HG03521 (cell line): ENCODE results near the gene PRR36.
A peak's percentile ranks its signal among the peaks of the same experiment; 100 is the strongest.
"Not testable (repeated sequence)": the region's sequence is repeated elsewhere in the genome, so short reads cannot be mapped to it uniquely, and the experiment has no call there.

Source experiments
- ATAC-seq: cut with Tn5 transposase; IDR thresholded peaks from one replicate; pipeline ENCODE4 v1.9.1; 2021; ENCODE audit warnings: mild to moderate bottlenecking, moderate library complexity; ENCODE audit not compliant: unreplicated experiment

PRR36 gene

DNA sequence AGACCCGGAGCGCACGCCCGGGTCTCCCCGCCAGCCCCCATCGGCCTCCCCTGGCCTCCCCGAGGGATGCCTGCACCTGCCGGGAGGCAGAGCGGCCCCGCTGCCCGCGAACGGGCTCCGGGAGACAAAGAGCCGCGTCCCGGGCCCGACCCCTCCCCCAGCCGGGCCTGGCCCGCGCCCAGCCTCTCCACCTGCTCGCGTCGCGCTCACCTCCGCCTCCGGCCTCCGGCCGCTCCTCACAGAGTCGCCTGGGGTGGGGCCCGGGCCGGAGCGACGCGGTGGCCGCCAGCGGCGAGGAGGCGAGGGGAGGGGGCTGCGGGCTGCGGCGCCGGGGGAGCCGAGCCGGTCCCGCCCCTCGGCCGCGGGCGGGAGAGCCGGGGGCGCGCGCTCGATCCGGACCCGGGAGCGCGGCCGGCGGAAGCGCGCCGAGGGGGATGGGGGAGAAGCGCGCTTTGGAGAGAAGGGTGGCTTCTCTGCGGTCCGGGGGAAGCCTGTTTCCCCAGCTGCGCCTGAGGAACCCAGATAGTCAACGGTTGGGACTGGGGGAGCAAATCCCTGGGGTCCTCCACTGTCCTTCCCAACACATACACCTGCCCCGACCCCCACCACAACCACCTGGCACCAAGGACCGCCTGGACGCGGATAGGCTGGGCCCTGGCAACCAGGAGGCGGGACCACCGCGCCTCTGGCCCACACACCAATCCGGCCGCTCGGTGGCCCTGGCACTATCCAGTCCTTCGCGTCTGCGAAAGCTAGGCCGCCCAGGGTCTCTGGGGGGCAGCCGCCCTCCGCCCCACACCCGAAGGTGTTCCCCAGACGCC is at the start of gene PRR36:
PRR36 (minus strand) TSS at position 315 of the 821 bp plus-strand sequence. CDS start 701 bp downstream, outside the sequence.
- no peak for ATAC-seq

DNA sequence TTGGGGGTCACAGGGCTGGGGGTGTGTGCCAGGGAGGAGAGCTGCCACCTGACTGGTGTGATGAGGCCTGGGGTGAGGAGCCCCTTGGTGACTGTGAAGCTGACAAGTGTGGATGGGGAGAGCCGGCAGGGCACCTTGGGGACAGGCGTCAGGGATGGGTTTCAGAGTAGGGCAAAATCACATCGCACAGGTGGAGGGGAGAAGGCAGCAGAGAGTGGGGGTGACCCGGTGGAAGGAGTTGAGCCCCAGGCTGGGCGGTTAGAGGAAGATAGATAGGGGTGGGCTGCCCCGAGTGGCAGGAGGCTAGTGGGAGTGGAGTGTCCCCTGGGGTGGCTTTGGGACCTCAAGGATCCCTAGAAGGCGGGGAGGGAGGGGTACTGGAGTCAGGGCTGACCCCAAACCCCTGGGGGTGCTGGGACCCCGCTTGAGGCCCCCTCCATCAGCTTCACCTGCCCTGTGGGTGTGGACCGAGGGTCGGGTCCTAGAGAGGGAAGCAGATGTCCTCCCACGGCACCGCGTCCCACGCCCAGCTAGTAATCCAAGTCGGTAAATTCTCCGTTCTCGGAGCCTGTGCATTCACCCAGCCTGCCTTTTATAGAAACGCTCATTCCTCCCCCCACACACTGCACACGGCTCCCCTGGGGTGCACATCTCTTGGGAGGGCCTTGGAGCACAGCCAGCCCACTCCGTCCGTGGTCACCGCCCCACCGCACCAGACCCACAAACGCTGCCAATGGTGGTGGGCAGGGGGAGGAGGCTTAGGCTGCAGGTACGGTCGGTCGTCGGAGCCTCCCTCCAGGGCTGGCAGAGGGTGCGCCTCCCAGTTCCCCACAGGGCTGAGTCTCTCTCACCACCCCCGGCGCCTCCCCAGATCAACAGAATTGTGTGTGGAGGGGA is 49.4 kb upstream of the PRR36 start:
- ATAC-seq = no peak

- no peak for ATAC-seq
Measured at GRCh38 chr19:7922836-7923195, 48.6 kb upstream of the PRR36 start.

DNA sequence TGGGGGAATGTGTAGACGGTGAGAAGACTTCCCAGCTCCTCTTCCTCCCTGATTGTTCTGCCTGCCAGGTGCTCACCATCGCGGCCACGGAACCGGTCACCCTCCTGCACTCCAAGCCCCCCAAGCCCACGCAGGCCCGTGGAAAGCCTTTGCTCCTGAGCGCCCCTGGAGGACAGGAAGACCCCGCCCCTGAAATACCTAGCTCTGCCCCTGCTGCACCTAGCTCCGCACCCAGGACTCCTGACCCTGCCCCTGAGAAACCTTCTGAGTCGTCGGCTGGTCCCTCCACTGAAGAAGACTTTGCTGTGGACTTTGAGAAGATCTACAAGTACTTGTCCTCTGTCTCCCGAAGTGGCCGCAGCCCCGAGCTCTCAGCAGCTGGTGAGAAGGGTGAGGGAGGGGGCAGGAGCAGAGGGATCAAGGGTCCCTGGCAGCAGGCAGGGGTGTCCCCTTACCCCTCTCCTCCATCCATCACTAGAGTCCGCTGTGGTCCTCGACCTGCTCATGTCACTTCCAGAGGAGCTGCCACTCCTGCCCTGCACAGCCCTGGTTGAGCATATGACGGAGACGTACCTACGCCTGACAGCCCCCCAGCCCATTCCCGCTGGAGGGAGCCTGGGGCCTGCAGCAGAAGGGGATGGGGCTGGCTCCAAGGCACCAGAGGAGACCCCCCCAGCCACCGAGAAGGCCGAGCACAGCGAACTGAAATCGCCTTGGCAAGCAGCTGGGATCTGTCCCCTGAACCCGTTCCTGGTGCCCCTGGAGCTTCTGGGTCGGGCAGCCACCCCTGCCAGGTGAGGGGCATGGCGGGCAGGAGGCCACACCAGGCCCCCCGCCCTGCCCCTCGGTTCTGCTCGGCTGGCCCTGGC is 48.0 kb upstream of the PRR36 start:
- no peak for ATAC-seq

DNA sequence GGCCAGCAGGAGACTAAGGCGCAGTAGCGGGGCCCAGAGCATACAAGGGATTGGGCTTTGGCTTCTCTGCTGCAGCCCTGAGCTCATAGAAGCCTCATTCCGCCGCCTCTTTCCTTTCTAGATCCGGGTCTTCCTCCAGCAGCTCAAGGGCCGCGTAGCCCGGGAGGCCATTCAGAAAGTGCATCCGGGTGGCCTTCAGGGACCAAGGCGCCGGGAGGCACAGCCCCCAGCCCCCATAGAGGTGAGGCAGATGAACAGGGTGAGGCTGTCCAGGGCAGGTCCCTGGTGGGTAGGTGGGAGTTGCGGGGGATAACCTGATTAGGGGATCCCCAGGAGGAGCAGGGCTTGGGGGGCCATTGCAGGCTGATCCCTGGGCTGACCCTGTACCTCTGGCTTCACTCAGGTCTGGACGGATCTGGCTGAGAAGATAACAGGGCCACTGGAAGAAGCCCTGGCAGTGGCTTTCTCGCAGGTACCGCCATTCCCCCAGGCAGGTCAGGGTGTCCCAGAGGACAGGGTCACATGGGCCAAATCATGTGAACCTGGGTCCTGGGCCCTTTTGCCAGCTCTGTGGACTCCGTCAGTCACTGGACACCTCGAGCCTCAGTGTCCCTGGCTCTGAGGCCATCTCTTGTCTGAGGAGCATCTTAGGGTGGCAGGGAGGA is 47.2 kb upstream of the PRR36 start:
- ATAC-seq = no peak

DNA sequence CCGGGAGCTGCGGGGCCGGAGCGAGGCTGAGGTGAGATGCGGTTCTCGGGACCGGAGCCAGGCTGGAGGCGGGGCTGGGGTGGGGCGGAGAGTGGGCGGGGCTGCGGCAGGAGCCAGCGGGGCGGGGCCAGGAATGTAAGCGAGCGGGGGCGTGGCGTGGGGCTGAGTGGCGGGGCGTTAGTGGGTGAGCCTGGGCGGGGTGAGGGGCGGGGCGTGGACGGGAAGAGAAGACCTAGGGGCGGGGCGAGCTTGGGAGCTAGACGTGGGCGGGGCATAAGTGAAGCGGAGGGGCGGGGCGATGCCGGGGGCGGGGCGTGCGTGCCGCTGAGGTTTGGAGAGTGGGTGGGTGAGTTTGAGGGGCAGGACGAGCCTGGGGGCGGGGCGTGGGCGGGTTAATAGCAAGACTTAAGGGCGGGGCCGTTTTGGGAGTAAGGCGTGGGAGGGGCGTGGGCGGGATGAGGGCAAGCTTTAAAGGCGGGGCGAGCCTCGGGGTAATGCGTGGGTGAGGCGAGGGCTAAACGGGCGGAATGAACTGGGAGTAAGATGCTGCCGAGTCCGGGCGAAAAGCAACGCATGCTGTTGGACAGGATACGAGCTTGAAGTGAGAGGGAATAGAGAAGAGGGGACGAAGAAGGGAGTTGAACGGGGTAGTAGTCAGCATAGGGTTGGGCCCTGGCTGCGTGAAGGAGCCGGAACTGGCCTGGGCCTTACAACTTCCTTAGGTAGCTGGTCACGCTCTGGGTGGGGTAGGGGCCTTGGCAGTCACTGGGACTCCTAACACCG is 46.5 kb upstream of the PRR36 start:
- ATAC-seq = peak; percentile 48

- peak; percentile 57 for ATAC-seq
Measured at GRCh38 chr19:7919610-7920518, 45.7 kb upstream of the PRR36 start, which contains the start of gene SNAPC2. Gene SNAPC2, plus strand, starts transcription at chr19:7920338. Its CDS starts 29 bp downstream, at chr19:7920367.

DNA sequence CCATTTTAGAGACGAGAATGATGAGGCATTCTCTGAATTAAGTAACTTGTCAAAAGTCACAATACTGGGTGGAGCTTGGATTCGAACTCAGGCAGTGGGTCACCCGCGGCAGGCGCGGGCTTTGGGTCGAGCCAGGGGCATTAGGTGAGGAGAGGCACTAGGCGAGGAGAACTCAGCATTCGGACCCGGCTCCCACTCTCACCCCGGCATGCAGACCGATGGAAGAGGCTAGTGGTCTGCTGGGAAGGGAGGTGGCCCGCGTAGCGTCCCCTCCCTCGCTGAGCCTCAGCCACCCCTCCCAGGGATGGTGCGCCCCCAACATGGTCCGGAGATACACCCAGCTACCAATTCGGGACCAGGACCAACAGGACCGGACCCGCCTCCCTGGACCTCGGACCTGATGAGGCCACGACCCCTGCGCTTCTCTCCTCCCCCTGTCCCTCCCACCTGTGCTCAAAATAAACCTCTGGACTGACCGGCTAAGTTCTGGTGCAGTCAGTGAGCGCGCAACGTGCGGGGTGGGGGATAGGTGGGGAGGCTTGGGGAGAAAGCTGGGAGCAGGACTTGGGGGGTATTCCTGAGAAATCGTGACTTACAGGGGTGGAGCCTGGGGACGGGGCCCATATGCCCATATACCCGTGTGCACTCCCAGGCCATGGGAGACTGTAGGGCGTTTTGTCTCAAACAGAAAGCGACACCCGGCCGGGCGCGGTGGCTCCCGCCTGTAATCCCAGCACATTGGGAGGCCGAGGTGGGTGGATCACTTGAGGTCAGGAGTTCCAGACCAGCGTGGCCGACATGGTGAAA is 44.6 kb upstream of the PRR36 start:
- no peak for ATAC-seq

DNA sequence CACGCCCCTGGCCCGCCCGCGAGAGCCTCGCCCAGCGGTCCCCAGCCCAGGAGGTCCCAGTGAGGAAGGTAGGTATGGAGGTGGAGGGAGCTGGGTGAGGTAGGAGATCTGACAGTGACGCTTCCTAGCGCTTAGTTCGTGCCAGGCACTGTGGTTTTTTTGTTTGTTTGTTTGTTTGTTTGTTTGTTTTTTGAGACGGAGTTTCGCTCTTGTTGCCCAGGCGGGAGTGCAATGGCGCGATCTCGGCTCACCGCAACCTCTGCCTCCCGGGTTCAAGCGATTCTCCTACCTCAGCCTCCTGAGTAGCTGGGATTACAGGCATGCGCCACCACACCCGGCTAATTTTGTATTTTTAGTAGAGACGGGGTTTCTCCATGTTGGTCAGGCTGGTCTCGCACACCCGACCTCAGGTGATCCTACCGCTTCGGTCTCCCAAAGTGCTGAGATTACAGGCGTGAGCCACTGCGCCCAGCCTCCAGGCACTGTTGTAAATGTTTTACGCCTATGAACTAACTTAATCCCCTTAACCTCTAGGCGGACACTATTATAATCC is 43.9 kb upstream of the PRR36 start:
- ATAC-seq = not testable (repeated sequence)

DNA sequence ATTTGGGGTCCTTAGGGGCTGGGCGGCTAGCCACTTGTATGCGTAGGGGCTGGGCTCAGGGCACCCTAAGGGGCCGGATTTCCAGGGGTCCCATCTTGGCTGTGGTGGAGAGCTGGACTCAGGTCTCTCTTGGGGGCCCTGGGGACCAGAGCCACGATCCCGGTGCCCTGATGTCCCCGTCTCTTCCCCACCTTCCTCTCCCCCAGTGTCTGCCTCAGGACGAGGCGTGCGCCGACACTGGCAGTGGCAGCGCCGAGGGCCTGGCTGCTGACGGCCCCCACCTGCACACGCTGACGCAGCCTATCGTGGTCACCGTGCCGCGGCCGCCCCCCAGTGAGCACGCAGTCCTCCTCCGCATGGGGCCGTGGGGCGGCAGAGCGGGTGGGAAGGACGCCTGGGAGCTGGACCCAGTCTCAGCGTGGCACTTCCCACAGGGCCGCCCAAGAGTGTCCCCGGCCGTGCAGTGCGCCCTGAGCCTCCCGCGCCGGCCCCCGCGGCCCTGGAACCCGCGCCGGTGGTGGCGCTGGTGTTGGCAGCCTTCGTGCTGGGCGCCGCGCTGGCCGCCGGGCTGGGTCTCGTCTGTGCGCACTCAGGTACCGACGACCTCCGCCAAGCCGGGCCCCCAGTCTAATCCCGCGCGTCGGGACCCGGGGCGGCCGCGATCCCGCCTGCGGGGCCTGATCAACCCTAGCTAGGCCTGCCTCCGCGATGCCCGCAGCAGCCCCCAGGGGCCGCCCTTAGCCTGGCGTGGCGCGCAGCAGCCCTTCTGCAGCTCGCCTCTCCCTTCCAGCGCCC is 43.3 kb upstream of the PRR36 start:
- ATAC-seq = no peak

DNA sequence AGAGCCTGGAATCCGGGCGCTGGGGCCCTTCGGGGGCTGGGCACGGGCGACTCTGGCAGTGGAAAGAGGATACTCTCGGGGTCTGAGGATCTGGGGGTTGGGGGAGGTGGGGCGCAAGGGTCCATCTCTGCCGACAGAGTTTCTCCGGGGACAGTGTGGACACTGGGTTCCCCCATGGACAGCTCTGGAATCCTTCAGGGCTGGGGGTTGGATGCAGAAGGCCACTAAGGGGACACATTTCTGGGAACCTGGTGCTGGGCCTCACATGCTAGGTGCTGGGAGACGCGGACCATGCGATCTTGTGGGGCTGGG is 42.7 kb upstream of the PRR36 start:
- no peak for ATAC-seq

- ATAC-seq = no peak
Measured at GRCh38 chr19:7916103-7916954, 42.1 kb upstream of the PRR36 start.

DNA sequence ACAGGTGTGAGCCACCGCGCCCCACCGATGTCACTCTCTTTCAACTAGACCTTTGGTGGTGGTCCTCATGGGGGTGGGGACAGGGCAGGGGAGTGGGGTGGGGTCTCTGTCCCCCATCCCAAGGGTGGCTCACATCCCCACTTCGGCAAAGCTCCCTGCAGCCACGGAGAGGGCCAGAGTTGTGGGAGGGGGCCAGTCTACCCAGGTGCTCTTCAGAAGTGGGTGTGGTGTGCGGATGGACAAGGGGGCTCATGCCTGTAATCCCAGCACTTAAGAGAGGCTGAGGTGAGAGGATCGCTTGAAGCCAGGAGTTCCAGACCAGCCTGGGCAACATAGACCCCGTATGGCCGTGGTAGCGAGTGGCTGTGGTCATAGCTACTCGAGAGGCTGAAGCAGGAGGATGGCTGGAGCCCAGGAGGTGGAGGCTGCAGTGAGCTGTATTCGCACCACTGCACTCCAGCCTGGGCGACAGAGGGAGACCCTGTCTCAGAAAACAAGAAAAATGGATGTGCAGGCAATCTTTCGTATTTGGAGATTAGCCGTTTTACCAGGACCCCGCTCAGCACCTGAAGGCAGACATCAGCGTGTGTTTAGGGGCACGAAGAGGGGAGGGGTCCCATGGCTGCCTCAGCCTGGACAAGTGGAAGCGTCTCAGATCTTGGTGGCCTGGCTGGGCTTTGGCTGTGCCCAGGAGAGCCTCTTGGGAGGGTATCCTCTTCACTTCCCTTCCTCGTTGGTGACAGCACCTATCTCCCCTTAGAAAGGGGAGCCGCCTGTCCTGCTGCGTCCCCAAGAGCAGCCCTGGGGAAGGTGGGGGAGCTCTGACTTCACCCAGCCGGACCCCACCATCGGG is 41.3 kb upstream of the PRR36 start:
- ATAC-seq = no peak

DNA sequence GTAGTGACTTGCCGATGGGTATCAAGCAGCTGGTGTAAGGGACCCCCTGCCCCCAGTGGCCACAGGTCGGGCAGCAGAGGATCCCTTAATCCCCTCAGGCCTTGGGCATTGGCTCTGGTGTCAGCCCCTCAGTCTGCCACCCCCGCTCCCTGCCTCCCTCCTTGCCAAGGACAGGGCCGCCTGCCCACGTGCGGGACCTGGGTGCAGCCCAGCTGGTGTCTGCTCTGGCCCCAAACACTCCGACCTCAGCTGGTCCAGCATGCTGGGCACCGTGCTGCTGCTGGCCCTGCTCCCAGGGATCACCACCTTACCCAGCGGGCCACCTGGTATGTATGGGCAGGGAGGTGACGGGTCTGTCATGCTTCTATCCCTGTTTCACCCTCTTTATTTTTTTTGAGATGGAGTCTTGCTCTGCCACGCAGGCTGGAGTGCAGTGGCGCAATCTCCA is 40.4 kb upstream of the PRR36 start, which contains the start of gene TGFBR3L:
TGFBR3L (plus strand) TSS at position 233 of the 448 bp plus-strand sequence.
- ATAC-seq = no peak

- ATAC-seq = no peak
Measured at GRCh38 chr19:7914099-7914498, 39.9 kb upstream of the PRR36 start.
